Keratinocyte (primary cell): ENCODE data around the gene CHRNA10.

Experiments used
- EZH2 ChIP-seq: IDR thresholded peaks from one replicate; pipeline ENCODE4 v1.6.1; 2012; ENCODE audit warnings: inconsistent platforms, mild to moderate bottlenecking, low read length, moderate library complexity
- TF ChIP-seq, protein P1 (sequence below), 3 experiments: IDR thresholded peaks in 1 of 3; conservative IDR thresholded peaks in 1 of 3; optimal IDR thresholded peaks in 1 of 3; 2 replicates in 2 of 3; 3 replicates in 1 of 3; pipeline versions ENCODE3 to v1.5.1; 2011; ENCODE audit warnings: low read length in 3 of 3, mild to moderate bottlenecking in 3 of 3, moderate library complexity in 2 of 3, control low read depth in 1 of 3, inconsistent platforms in 1 of 3; ENCODE audit not compliant: insufficient read depth in 2 of 3; ENCODE audit errors: extremely low read depth in 1 of 3

DNA sequence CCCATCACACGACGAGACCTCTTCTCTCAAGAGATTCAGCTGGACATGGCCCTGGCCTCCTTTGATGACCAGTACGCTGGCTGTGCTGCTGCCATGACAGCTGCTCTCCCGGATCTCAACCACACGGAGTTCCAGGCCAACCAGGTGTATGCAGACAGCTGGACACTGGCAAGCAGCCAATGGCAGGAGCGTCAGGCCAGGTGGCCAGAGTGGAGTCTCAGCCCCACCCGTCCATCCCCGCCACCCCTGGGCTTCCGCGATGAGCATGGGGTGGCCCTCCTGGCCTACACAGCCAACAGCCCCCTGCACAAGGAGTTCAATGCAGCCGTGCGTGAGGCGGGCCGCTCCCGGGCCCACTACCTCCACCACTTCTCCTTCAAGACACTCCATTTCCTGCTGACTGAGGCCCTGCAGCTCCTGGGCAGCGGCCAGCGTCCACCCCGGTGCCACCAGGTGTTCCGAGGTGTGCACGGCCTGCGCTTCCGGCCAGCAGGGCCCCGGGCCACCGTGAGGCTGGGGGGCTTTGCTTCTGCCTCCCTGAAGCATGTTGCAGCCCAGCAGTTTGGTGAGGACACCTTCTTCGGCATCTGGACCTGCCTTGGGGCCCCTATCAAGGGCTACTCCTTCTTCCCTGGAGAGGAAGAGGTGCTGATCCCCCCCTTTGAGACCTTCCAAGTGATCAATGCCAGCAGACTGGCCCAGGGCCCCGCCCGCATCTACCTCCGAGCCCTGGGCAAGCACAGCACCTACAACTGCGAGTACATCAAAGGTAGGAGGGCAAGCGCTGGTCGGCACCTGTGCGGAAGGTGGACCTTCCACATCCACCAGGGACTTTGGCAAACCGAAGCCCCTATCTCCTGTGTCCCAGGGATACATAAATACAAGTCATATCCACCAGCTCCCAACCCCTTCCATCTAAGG, 11.3 kb downstream of the CHRNA10 start:
- TF ChIP-seq, protein P1, sequence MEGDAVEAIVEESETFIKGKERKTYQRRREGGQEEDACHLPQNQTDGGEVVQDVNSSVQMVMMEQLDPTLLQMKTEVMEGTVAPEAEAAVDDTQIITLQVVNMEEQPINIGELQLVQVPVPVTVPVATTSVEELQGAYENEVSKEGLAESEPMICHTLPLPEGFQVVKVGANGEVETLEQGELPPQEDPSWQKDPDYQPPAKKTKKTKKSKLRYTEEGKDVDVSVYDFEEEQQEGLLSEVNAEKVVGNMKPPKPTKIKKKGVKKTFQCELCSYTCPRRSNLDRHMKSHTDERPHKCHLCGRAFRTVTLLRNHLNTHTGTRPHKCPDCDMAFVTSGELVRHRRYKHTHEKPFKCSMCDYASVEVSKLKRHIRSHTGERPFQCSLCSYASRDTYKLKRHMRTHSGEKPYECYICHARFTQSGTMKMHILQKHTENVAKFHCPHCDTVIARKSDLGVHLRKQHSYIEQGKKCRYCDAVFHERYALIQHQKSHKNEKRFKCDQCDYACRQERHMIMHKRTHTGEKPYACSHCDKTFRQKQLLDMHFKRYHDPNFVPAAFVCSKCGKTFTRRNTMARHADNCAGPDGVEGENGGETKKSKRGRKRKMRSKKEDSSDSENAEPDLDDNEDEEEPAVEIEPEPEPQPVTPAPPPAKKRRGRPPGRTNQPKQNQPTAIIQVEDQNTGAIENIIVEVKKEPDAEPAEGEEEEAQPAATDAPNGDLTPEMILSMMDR (optimal IDR thresholded peaks at IDR 0.05 in 1 of 3, IDR thresholded peaks at IDR 0.05 in 1 of 3, conservative IDR thresholded peaks at IDR 0.05 in 1 of 3; ENCODE audit: extremely low read depth in 1 of 3, insufficient read depth in 2 of 3, low read length in 3 of 3) = no peak
- TF ChIP-seq EZH2 = no peak
